Hindlimb muscle (tissue), 1 donor: Measurements from ENCODE around the gene KIAA0513. TPM values are rescaled to one million over a fixed set of nuclear protein-coding genes. Genes with fewer than 3 reads are reported as not detected.

Source experiments
- DNase-seq: peaks from one replicate; pipeline ENCODE4 v3.0.0-alpha.2; 2013
- polyA plus RNA-seq: library from polyadenylated mRNA; unstranded; fragments of 120-200 nt; gene quantifications from one replicate; pipeline ENCODE4 v1.2.1, GENCODE V29; 2013; ENCODE audit not compliant: insufficient read length

Gene KIAA0513
- polyA plus RNA-seq, 1 donor, result 1.6 TPM

DNA sequence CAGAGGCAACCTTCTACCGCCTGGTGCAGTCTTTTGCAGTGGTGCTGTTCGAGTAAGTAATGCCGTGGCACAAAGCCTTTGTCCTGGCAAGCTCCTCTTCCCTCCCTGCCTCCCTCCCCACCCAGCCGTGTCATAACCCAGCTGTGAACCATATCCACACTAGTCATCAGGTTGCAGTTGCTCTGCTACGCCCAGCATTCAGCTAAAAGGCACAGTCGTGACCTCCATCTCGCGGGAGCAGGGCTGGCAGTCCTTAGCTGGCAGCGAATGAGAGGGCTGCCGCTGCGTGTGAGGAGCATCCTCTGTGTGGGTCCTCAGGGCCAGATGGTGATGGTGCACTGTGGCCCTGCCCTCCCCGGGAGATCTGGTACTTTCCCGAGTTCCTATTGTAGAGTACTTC is 45.4 kb downstream of the KIAA0513 start:
- DNase-seq, result no peak

DNA sequence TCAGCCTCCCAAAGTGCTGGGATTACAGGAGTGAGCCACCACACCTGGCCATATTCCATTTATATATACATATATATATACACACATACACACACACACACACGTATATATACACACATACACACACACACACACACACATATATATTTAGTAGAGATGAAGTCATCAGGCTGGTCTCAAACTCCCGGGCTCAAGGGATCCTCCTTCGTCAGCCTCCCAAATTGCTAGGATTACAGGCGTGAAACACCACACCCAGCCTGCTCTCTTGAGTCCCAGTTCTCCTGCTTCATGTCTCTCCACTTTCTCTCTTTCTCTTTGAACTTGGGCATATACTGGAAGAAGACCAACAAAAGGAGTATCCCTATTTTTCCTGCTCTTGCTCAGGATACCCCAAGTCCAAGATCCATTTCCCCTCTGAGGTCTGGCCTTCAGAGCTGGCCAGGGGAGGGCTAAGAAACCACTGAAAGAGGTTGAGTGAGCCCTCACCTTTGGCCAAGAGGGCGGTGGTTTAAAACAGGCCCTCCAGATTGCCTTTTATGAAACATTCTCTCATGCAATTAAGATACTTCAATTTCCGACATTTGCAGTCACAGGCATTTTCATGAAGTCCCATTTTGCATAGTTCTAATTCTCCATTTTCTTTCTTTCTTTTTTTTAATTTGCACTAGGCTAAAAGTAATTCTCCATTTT is 46.8 kb downstream of the KIAA0513 start:
- no peak for DNase-seq

DNA sequence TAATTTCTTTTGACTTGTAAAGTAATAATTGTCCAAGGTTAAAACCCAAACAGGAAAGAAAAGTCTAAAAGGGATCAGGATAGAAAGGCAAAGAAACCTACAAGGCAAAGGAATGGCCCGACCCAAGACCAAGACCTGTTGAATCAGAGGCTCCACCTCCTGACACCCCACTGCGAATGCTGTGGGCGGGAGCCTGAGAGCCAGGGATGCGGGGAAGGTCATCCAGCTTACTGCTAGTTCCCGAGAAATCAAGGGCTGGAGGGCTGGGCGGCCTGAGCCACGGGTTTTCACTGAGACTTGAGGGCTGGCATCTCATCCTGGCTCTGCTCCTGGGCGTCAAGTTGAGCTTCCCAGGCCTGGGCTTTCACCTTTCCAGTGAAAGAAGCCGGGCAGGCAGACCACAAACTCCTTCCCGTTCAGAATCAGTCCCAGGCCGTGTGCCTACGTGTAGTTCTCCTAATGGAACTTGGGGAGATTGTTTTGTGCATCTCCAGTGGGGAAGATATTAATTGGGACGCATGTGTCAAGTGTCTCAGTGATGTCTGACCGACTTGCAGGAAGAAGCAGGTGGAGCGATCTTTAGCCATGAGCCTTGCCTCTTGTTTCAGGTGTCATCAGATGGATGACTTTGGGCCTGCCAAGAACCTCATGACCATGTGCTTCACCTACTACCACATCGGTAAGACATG is 47.8 kb downstream of the KIAA0513 start:
- DNase-seq, result no peak

DNA sequence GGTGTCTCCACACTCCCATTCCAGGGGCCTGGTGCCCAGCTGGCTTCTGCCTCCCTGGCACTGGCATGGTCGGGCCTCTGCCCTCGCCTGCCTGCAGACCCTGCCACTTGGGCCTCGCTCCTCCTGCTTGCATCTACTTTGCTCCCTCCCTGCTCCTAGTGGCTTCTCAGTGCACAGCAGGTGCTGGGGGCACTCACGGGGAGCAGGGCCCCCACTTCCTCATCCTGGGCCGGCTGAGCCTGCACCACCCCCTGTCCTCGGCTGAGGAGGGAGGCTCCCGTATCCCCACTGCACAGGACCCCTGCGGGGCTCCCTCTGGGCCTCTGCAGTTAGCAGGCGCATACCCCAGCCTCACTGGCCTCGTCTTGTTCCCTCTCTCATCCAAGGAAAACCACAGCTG is 49.4 kb downstream of the KIAA0513 start:
- DNase-seq, result no peak

DNA sequence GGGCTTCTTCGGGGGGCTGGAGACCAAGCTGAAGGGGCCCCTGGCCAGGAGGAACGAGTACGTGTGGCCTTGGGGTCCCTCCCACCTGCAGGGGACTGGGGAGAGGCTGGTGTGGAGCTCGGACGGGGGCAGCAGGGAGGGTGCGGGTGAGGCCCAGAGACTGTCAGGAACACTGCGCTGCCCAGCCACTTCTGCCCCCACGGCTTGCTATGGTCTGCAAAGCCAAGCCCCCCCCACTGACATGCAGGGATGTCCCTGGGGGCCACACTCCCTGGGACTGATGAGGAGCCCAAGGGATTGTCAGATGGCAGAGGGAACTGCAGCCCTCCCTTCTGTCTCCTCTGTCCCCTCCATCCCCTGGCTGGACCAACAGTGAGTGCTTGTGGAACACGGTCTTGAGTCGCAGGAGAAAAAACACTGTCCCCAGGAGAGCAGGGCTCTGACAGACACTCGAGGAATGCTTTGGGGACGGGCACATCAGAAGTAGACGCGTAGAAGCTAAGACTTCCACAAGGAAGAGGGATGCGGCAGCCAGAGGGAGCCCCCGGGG is 50.1 kb downstream of the KIAA0513 start:
- no peak for DNase-seq

DNA sequence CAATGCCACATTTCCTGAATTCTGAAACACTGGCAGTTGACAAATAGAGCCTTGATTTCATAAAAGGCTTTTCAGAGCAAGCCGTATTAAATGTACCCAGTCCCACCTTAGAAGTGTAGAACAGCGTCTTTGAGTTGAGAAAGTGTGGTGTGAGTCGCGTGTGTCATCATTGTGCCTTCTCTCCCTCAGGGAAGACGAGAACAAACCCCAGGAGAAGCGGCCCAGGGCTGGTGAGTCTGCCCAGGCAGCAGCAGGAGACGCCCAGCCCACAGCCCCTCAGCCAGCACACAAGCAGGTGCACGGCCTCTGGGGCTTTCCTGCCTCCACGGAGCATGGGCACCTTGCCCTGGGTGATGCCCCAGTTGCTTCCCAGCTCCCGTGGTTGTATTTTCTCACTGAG is 50.6 kb downstream of the KIAA0513 start:
- DNase-seq, result no peak

DNA sequence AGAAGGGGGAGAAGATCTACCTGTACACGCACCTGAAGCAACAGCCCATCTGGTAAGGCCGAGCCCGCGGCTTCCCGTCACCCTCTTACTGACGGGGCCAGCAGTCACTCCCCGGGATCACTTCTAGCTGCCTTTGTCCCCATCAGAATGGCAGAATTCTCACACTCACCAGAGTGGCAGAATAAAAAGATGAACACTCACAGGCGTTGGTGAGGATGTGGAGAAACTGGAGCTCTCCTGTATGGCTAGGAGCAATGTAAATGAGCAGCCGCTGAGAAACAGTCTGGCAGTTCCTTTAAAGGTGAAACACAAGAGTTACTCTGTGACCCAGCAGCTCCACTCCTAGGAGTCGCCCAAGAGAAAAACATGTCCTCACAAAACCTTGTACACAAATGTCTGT is 51.4 kb downstream of the KIAA0513 start:
- DNase-seq, result no peak

DNA sequence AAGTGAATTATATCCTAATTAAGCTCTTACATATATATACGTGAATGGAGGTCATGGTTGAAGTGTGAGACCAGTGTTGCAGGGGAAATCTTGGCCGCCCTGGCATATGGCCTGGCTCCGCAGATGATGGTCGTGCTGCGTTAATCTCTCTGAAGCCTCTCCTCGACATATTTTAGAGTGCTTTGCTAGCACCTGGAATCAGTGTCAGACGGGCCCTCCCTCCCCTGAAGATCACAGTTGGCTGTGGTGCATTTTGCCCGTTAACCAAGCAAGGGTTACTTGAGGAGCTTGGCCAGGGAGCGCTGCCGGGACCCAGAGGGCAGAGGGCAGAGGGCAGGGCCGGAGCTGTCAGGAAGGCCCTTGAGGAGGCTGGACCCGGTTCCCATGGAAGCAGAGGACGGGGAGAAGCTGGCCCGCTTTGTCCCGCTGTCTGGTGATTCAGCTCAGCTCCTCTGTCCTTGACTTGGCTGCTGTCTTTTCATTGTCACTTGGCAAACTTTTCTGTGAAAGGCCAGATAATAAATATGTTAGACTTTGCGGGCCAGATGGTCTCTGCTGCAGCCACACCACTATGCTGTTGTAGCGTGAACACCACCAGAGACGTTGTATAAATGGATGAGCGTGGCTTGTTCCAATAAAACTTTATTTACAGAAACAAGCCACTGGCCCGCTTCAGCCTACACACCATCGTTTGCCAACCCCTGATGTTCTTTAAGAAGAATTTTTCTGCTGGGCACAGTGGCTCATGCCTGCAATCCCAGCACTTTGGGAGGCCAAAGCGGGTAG is 52.4 kb downstream of the KIAA0513 start:
- DNase-seq, result no peak

DNA sequence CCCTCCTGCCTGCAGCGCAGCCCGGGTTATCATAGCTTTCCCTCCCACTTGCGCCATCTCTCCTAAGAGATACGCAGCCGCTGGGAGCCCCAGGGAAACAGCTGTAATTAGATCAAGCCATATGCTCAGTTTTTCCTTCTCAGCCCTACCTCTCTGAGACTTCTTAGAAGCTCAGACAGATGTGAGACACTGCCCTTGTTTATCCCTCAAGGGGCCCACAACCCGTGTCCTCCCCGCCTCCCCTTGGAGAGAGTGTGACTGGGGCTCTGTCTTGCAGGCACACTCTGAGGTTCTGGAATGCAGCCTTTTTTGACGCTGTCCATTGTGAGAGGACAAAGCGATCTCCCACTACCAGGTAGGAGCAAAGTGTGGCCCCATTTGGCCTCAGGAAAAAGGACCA is 53.4 kb downstream of the KIAA0513 start:
- no peak for DNase-seq

DNA sequence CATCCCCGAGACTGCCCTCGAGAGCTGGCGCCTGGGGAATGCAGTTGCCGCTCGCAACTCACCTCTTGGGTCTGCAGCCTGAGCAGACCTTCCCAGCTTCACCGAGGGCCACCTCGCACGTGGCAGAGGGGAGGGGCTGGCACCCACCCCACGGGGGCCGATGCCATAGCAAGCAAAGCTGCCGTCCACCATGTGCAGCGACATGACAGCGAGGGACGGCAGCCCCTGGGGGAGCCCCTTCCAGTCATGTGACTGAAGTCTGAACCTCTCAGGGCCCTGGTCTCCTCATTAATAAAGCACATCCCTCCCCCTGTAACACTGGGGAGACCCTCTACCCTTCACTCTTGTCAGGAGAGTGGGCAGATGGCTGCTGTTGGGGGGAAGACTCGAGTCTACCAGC is 54.2 kb downstream of the KIAA0513 start:
- no peak for DNase-seq

DNA sequence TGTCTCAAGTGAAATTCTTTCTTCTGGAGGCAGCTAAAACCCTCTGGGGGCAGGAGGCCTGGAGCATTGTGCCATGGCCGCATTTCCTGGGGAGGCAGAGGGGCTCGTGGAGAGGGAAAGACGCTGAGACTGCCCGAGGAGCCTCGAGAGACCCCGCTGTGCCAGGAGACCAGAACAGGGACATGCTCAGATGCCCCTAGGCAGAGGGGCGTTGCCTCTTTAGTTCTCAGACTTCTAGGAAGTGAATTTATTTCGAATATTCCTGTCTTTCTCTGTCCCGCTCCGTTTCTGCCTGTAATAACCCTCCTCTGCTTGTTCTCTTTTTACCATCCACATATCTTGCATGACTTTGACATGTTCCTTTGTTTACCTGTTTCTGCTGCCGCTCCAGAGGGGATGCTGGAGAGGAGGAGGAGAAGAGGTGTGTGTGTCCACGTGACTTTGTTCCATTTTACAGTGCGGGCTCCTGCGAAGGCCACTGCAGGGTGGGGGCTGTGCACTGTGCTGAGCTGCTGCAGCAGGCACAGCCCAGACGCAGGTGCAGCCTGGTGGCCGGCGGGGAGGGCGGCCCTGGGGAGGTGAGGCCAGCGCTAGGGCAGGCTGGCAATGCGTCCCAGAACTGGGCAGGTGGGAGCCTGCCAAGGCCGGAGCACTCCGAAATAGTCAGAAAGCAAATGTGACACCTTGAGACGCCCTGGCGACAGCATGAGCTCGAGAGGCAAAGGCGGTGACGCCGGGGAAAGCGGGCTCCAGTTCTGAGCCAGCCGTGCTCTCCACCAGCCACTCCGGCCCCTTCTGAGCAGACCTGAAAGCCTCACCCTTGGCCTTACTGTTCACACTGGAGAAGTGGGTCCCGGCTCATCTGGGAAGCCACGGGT is 54.8 kb downstream of the KIAA0513 start:
- no peak for DNase-seq

DNA sequence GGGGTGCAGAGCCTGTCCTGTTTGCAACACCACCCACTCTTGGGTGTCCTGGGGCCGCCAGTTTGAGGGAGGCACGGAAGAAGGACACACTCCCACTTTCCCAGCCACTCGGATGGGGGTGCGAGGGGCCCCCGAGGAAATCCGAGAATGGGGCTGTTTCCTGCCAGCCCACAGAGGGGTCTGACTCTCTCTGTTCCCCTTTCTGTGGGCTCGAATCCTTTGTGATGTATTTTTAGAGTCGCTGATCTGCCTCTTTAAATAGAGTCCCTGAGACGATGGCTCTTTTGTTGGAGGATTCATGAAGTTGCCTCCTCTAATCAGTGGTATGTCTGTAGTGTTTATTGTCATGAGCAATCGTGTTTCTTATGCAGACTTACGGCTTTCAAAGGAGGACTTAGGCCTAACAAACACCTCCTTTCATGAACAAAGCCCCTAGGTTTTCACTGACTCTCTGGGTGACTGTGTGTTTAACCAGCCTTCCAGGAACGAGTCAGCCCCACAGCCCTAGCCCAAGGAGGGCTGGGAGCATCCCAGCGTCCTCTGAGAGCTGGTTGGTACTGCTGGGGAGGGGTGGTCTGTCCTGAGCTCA is 55.5 kb downstream of the KIAA0513 start:
- DNase-seq, result no peak

DNA sequence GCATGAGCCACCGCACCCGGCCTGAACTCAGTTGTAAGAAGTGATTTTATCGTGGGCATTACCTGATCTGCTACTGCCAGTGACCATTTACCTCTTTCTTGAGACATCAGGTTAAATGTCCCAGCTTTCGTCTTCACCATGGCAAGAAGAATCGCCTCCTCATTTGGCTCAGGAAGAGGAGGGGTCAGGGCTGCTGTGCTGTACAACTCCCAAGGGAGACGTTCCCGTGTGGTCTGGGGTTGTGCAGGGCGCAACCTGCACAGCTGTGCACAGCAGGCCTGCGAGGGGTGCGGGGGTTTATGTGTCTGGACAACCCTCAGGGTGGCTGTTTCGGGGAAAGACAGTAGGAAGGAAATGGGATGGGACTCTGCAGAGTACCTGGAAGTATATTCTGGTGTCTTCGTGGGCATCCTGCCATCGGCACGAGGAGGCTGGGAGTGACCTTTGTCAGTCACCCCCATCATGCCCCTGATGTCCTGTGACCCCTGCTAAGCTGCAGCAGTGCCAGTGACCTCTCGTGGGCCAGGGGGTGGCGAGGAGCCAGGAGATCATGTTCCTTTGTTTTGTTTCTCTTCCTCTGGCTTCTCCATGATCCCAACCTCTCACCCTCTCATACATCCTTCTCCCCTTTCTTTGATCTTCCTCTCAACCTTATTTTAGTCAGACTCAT is 57.4 kb downstream of the KIAA0513 start:
- no peak for DNase-seq

DNA sequence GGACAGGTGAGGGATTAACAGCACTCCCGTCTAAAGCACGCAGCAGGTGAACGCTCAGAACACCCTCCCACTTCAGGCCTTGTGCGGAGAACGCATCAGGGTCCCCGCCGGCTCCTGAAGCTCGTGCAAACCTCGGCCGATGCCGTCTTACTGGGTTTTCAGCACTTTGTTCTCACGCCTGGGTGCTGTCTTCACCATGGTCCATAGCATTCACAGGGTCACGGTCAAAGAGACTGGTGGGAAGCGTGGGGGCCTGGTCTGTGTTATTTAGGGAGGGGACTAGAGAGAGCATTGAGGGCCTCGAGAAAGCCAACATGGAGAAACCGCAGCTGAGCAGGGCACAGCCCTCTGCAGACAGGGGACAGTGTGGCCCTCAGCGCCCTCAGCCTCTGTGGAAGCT is 58.1 kb downstream of the KIAA0513 start:
- DNase-seq, result no peak

DNA sequence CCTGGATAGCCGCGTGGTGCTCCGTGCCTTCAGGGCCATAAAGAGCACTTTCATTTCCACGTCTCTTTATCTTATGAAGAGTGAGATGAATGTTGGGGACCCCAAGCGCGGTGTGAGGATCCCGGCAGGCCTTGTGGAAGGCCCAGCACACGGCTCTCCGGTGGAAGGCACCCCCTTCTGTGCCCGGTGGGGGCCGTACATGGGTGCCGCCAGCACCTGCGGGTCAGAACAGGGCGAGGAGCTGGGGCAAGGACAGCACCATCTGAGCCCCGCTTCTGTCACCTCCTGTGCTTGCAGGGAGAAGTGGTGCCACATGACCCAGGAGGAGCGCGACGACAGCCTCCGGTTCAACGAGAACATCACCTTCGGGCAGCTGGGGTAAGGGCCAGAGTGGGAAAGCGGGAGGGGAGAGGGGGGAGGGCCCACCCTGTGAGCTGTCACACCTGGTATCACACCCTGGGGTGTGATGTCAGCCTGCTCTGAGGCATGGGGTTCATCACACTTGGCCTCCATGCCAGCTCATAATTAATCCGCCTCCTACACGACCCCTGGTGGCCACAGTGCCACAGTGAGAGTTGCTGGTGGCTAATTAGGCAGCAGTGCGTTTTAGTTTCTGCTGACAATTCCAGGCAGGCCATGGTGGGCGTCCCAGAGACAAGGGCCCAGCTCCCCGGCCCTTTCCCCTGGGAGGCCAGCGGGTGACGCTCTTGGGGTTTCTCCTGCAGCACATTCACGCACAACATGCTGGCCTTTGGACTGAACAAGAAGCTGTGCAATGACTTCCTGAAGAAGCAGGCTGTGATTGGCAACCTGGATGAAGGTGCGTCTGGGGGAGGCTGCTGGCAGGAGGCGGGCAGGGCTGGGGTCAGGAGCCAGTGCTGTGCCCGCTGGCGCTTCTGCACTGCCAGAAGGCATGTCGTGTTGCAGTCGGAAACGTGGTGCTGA is 59.0 kb downstream of the KIAA0513 start:
- no peak for DNase-seq

DNA sequence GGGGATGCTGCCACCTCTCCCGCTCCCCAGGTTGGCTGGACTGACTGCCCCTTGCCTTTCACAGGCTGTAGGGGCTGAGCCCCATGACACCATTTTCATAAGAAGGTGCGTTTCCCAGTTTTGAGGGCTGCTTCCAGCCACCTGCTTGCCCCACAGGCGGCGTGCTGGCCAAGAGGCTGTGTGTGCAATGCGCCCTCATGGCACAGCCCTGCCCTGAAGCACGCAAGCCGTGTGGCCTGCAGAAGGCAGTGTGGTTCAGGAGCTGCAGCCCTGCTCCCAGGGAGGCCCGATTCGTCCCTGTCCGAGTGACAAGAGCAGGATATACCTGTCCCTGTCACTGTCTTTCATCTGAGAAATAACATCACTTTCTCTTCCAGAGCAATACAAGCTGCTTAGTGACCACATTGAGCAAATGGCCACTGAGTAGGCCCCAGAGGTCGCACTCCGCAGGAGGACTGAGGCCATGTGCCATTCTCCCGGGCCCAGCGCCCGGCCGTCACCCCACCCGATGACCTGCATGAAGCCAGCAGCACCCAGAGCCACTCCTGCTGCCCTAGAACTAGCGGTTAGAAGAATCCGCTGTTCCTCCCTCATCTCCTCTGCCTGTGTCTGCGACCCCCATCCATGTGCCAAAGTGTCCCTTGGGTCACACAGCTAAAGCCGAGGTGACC is 60.4 kb downstream of the KIAA0513 start:
- DNase-seq, result no peak

DNA sequence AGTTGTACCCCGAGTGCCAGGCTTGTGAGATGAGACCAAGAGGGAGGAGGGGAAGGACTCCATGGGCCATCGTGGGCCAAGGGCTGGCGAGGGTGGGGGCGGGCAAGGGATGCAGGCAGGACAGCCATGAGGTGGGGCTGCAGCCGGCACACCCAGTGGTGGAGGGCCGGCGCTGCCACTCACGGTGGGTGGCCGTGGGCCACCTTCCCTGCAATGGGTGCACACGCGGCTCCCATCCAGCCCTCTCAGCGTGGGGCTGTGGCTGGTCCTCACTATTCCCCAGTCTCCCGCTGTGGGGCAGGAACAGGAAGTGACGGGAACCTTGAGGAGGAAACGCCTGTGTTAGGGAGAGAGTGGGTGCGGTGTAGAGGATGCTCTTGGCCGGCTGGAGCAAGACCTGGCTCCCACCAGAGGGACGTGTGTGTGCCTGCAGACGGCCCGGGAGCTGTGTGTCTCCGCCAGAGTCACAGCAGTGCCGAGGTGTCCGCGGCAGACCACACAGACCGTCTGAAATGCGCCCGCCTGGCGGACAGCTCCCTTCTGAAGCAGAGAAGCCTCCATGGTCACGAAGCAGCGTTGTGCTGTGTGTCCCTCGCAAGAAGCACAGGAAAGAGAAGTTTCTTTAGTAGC is 61.1 kb downstream of the KIAA0513 start:
- no peak for DNase-seq

DNA sequence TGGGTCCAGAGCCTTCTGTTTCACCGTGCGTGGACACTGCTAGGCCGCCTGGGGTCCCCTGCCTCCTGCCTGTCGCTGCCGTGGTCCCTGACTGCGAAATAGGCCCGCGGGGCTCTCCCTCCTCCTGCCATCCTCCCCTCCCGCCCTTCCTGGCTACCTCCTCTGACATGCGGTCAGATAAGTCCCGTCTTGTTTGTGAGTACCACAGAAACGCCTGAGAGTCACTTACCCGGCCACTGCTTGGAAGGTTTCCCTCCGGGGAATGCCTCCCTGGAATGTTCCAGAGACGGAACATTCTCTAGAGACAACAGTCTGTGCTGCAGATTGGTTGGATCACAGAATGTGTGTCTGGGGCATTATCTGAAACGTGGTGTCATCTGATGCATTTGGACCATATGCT is 61.9 kb downstream of the KIAA0513 start:
- no peak for DNase-seq

DNA sequence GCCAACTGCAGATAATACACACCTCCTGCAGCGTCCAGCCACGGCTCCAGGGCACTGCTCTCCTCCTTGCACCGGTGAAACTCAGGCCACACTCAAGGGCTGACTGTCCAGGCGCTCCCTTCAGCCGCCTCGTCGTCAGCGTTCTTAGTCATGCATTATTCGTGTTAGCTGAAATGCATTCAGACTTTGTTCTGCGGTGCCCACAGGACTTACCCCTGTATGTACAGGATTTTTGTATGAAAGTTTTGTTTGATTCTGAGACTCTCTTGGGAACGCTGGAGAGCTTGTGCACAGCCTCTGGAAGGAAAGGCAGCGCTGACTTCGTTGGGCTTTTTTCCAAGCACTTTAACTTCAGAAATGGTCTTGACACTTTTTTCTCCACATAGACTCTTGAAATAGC is 62.6 kb downstream of the KIAA0513 start:
- DNase-seq, result no peak
